Adipose tissue (tissue), 3 donors: ENCODE data around the gene DNAH17. TPM values are rescaled to one million over a fixed set of nuclear protein-coding genes. Genes with fewer than 3 reads are reported as not detected.
A peak's percentile ranks its signal among the peaks of the same experiment; 100 is the strongest.

Source experiments
- H3K27ac ChIP-seq: one replicate; pipeline ENCODE4 v1.5.1; 2013; ENCODE audit warnings: low read depth, low read length
- WGBS, 3 donors: extraction: QIAGEN DNeasy Blood & Tissue Kit; methylation state at CpG; one replicate each; pipeline ENCODE4 v1.1.7; 2013; 5-methylcytosine and 5-hydroxymethylcytosine counted together
- polyA plus RNA-seq, 3 donors: library from polyadenylated mRNA; stranded (reverse); fragments of 200-250 nt; gene quantifications; one replicate each; pipeline ENCODE4 v1.2.3, GENCODE V29; 2013
- donor health status: healthy with polysubstance abuse.
- donor health status: Bipolar disorder and iron deficiency.
- donor health status: healthy.

Gene DNAH17
- polyA plus RNA-seq, 3 donors, result 0.35 to 4.8 (median 4.4) TPM

DNA sequence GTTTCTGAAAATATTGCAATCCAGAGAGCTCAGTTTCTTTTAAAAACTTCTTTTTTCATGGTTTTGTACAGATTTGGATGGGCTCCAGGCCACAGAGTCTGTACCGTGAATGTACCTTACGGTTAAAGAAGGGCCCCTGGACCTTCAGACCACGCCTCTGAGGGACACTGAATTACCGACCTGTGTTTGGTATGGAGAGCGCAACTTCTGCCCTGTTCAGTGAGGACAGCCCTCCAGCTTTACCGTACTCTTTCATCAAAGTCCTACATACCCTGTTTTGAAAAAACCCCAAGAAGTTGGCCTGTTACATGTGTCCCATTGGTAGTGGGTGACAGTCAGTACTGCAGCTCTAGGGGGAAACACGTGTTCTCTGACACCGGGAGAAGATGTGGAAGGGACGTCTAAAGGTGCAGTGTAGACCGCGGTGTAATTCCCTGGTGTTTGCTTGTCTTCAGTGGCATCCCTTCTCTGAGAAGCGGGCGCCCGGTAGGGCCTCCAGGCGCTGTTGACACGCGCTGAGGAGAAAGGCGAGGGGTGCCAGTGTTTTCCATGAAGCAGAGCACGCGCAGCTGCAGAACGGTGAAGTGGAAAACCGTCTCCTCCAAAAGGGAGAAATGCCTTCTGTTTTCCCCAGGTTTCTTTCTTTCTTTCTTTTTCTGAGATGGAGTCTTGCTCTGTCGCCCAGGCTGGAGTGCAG, 192.6 kb downstream of the DNAH17 start:
- H3K27ac ChIP-seq, result peak overlapping the region; percentile 71
- 62 to 85% (median 63%) methylated on average over 23 of the region's 23 CpGs for WGBS, 3 donors

DNA sequence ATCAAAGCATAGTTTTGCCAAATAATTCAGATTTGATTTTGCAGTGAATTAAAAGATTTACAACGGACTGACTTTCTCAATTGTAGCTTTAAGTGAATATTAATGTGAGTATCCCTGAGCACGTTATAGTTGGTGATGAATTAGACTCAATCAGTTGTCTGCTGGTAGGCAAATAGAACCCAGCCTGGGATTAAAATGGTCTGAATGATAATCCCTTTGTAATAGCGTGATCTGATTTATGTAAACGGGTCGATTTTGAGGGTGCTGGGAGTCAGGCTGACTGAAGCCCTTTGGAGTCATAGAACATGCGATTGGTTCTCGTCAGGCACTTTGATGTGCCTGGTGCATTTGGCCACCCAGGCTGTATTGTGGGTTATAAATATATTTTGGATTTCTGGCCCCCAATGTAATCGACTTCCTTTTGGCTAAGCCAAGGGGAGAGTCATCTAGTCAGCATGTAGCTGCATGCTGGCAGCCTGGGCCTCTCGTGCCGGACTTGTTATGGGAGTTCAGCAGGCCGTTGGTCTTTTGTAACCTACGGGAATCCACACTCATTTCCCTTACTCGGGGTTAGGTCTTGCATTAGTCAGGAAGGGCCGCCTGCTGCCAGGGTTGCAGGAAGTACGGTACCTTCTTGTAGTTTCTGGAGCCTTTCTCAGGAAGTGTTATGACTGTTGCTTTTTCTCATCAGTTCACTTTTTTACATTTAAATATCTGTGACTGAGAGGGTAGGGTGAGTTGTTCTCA, 193.3 kb downstream of the DNAH17 start:
- H3K27ac ChIP-seq, result peak overlapping the region; percentile 53
- 21 to 69% (median 28%) methylated on average over 15 of the region's 15 CpGs for WGBS, 3 donors

DNA sequence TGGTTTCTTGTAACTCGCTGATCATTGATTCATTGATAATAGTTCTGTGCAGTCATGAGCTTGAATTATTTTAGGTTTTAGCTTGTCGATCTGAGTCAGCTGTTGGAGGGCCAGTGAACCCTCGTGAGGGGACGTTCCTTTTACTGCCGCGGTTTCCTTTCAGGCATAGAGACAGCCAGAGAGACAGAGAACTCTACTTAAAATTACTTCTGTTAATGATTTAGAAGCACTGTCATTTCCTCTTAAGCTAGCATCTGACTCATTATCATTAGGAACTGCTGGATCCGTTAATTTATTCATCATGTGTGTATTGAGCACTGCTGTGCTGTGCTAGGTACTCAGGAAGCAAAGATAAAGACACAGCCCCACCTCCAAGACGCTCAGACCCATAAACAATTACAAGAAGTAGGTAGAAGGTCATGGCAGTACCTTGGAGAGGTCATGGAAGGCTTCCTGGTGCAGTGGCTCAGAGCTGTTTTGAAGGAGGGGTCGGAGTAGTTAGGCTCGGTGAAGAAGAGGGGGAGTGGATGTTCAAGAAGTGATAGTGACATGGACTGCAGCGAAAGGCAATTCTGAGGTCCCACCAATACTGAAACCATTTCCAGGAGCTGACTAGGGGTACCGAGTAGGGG, 195.5 kb downstream of the DNAH17 start:
- no peak overlapping the region for H3K27ac ChIP-seq
- 34 to 62% (median 47%) methylated on average over 12 of the region's 12 CpGs for WGBS, 3 donors

DNA sequence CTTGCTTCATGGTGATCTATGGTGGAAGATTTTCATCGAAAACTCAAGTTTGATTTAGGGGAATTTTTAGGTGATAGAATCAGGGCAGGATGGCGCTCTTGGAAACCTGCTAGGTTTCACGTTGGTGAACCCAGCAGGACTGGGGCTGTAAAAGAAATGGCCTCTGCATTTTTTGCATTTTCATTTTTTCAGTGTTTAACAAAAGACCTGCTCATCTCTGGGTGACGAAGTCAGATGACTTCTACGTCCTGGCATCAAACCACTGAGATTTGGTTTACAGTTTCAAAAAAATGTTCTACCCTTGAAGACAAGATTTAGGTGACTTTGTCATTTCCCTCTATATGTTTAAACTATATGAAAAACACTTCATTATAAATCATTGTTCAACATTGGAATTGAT, 196.8 kb downstream of the DNAH17 start:
- no peak overlapping the region for H3K27ac ChIP-seq
- 77 to 85% (median 81%) methylated on average over 5 of the region's 5 CpGs for WGBS, 3 donors

DNA sequence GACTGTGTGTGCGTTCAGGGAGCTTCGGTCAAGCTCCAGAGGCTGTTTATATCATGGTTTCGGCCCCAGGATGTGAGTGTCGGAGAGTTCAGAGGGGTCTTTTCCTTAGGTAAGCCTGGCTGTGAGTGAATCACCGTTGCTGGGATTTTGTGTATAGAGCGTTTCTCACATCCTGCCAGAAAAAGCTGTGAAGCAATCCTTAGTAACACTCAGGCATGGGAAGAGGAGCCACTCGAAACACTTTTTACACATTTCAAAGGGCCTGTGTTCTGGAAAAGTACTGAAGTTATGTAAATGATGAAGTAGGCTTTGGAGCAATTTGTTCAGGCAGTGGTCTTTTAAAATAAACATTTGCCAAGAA, 198.1 kb downstream of the DNAH17 start:
- 0 to 4% (median 1%) methylated on average over 7 of the region's 7 CpGs for WGBS, 3 donors

DNA sequence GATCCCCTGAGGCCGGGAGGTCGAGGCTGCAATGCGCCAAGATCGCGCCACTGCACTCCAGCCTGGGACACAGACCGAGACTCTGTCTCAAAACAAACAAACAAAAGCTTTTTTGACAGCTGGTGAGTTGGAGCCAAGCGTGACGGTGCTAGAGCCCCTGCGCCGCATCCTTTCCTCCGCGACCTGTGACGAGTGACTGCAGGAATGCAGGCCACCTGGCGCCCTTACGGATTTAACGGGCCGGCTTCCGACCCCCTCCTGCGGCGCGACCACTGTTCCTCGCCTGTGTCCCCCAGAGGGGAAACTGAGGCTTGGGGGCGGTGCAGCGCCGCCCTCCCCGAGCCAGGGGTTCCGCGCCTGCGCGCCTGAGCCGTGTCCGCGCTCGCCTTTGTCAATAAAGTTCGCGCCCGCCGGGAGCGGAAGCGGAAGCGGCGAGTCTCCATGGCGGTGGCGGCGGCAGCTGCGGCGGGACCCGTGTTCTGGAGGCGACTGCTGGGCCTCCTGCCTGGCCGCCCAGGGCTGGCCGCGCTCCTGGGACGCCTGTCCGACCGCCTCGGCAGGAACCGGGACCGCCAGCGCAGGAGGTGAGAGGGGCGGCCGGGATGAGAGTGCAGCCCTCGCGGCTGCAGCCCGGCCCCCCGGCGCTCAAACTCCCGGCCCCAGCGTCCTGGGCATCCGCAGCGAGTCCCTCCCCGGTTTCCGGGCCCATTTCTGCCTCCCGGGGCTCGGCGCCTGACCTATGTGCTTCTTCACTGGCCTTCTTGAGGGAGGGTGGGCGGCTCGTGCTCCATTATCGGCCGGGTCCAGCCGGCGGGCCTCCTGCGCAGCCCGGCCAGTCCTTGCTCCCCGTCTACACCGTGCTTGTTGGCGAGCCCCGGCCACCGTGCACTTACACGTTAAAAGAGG, 198.7 kb downstream of the DNAH17 start, which contains the start of gene PGS1:
TSS of gene PGS1 (plus strand) at position 425 of the 906 bp plus-strand sequence. CDS start at position 442, 17 bp downstream.
- peak within 1 kb of the TSS; percentile 75 for H3K27ac ChIP-seq
- 1 to 2% (median 1%) methylated on average over 80 to 89 of the region's 89 CpGs for WGBS, 3 donors

More for the DNA sequence above, 198.1 kb downstream of the DNAH17 start:
- peak overlapping the region; percentile 75 for H3K27ac ChIP-seq

DNA sequence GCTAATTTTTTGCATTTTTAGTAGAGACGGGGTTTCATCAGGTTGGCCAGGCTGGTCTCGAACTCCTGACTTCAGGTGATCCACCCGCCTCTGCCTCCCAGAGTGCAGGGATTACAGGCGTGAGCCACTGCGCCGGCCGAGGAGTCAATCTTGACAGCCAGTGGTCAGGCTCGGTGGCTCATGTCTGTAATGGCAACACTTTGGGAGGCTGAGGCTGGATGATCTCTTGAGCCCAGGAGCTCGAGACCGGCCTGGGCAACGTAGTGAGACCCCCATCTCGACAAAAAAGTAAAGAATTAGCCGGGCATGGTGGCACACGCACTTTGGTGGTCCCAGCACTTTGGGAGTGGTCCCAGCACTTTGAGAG, 199.4 kb downstream of the DNAH17 start:
- WGBS, 3 donors, result 45 to 54% (median 54%) methylated on average over 14 of the region's 14 CpGs
- H3K27ac ChIP-seq, result no peak overlapping the region

DNA sequence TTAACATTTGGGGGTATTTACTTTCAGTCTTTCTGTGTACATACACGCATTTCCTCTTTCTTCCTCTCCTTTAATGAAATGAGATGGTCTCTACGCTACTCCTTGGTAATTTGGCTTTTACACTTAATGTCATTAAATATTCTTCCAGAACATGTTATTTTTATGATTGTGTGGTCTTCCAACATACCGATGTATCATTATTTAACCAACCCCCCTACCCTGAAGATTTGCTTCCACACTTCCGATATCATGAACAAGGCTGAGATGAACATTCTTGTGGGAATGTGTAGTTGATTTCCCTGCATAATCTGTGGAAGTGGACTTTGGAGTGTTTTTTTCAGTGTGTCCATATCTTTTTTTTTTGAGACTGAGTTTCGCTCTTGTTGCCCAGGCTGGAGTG, 201.0 kb downstream of the DNAH17 start:
- 79 to 83% (median 80%) methylated on average over 5 of the region's 5 CpGs for WGBS, 3 donors
- H3K27ac ChIP-seq, result no peak overlapping the region

DNA sequence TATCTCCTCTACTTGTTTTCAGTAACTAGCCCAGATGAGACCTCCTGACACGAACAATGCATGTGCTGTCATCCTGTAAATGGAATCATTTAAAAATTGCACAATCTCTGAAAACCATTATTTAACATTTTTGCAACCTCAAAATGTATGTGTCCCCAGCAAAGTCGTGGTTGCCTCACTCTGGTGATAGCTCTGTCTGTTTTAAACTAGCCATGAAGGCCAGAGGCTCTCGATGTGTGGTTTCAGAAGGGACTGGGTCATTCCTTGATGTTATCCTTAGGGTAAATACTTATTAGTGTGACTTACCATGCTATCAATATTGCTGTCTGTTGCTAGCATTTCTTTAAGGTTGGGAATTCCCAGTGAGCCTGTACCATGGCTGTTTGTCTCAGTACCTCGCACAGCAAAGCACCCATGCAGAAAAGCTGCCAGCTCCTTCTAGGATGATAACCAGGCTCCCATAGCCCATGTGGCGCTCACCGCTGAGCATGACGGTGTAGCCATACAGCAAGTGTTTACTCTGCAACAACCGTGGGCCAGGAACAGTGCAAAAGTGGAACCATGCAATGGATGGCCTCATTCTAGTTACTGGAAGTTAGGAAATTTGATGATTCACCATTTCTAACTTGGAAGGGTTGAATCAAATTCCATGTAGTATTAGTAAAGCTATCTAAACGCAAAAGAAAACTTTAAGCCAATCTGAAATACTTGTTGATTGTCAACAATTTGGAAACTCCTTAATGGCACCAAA, 201.6 kb downstream of the DNAH17 start:
- H3K27ac ChIP-seq, result peak overlapping the region; percentile 35
- WGBS, 3 donors, result 41 to 55% (median 42%) methylated on average over 9 of the region's 9 CpGs

DNA sequence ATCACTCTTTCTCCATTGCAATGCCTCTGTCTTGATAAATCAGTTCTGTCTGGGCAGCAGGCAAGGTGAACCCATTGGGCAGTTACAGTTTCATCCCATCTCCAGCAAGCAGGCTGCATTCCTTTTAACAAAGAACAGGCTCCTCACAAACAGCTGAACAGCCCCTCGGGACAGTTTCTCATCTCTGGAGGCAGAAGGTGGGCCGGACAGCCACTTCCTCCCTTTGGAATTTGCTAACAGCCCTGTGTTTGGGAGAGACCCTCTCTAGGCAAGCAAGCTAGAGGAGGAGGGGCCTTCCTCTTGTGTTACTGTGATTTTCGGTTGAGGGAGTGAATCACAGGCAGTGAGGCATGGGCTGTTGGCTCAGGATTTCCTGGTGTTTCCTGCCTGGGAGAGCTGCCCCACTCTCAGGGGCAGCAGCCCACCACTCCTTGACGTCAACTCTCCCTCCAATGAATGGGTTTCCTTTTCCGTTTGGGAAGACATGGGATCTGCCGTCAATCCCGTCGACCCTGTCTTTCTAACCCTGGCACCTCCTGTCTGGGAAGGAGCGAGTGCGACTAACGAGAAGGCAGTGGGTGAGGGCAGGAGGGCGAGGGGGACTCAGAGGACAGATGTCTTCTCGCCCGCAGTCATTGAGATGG, 202.4 kb downstream of the DNAH17 start:
- peak overlapping the region; percentile 35 for H3K27ac ChIP-seq
- WGBS, 3 donors, result 51 to 66% (median 66%) methylated on average over 14 of the region's 14 CpGs

DNA sequence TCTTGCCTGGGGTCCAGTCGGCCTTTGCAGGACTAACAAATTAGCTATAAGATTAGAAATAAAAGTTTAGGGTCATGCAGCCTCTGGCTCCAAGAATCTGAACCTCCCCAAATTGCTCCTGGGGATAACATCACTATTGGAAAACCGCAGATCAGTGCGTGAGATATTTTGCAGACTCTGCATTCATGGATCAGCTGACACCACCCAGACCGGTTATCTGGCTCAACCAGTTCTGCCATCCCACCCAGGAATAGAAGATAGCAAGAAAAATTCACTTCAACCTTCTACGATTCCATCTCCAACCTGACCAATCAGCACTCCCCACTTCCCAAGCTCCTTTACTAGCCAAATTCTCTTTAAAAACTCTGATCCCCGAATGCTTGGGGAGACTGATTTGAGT, 203.0 kb downstream of the DNAH17 start:
- WGBS, 3 donors, result 58 to 62% (median 59%) methylated on average over 6 of the region's 6 CpGs
- no peak overlapping the region for H3K27ac ChIP-seq

Other genes with a start within 250 kb of the DNAH17 start
- gene SOCS3, start 217.3 kb downstream of the DNAH17 start, polyA plus RNA-seq, result 1,000 to 10,000 TPM in 1 of 3 donors, 100 to 1,000 TPM in 1, 10 to 100 TPM in 1; 33.1 to 1,268 (median 796) TPM
- gene PGS1, start 198.7 kb downstream of the DNAH17 start, polyA plus RNA-seq, result 10 to 100 TPM; 14.2 to 55.2 (median 28.3) TPM
- gene CYTH1, start 204.9 kb upstream of the DNAH17 start, polyA plus RNA-seq, result 10 to 100 TPM; 23.8 to 42.1 (median 41.7) TPM